HepG2 (cell line): ENCODE results near the gene CNPY1.

ENCODE experiments used
- EP300 ChIP-seq, 3 experiments: sonication (generic) in 1 of 3; formaldehyde crosslinking in 1 of 3; IDR thresholded peaks; 2 replicates each; pipeline versions ENCODE4 v1.5.1 to v1.6.1; 2011 to 2020; ENCODE audit warnings: low read depth in 2 of 3, low read length in 2 of 3, borderline replicate concordance in 1 of 3, improper control_type of control experiment in 1 of 3, mild to moderate bottlenecking in 1 of 3, missing genetic modification reagents in 1 of 3, moderate library complexity in 1 of 3
- GABPA ChIP-seq, 2 experiments: IDR thresholded peaks; 2 replicates each; pipeline ENCODE4 v1.6.1; 2011 to 2016; ENCODE audit warnings: low read depth in 2 of 2, low read length in 1 of 2, missing biosample characterization in 1 of 2, missing genetic modification characterization in 1 of 2
- NFIC ChIP-seq: IDR thresholded peaks from 2 replicates; pipeline ENCODE4 v1.6.1; 2012; ENCODE audit warnings: mild to moderate bottlenecking, low read length, inconsistent platforms
- TF ChIP-seq, protein P1 (sequence below): sonication (generic); formaldehyde crosslinking; IDR thresholded peaks from 2 replicates; pipeline ENCODE4 v1.5.0; 2020; ENCODE audit warnings: mild to moderate bottlenecking, missing genetic modification reagents, moderate library complexity
- TF ChIP-seq, protein P2 (sequence below): sonication (generic); formaldehyde crosslinking; IDR thresholded peaks from 2 replicates; pipeline ENCODE4 v1.8.0; 2022; ENCODE audit warnings: missing genetic modification reagents, mild to moderate bottlenecking, borderline replicate concordance

DNA sequence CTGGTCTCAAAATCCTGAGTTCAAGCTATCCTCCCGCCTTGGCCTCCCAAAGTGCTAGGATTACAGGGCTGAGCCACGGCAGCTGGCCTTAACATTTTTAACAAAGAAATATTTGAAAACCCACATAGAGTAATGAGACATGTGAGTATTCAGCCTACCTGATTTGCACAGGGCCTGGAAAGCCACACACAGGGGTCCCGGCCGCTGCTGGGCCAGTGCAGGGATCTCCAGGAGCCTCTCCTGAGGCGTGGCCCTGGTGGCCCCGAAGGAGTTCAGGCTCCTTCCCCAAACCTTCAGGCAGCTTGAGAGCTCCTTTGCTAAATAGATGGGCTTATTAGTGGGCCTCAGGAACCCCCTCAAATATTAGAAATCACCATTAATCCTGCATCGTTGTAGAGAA is 18.7 kb downstream of the CNPY1 start:
- TF ChIP-seq, protein P1, sequence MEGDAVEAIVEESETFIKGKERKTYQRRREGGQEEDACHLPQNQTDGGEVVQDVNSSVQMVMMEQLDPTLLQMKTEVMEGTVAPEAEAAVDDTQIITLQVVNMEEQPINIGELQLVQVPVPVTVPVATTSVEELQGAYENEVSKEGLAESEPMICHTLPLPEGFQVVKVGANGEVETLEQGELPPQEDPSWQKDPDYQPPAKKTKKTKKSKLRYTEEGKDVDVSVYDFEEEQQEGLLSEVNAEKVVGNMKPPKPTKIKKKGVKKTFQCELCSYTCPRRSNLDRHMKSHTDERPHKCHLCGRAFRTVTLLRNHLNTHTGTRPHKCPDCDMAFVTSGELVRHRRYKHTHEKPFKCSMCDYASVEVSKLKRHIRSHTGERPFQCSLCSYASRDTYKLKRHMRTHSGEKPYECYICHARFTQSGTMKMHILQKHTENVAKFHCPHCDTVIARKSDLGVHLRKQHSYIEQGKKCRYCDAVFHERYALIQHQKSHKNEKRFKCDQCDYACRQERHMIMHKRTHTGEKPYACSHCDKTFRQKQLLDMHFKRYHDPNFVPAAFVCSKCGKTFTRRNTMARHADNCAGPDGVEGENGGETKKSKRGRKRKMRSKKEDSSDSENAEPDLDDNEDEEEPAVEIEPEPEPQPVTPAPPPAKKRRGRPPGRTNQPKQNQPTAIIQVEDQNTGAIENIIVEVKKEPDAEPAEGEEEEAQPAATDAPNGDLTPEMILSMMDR (CRISPR knock-in tag) = no peak
- no peak for TF ChIP-seq EP300 (IDR thresholded peaks at IDR 0.05; ENCODE audit: low read depth in 2 of 2, low read length in 2 of 2)
- no peak for TF ChIP-seq EP300 (CRISPR knock-in tag; IDR thresholded peaks at IDR 0.05; ENCODE audit: borderline replicate concordance)
- TF ChIP-seq GABPA (IDR thresholded peaks at IDR 0.05; ENCODE audit: low read depth, low read length) = no peak
- no peak for TF ChIP-seq GABPA (CRISPR knock-in tag; IDR thresholded peaks at IDR 0.05; ENCODE audit: low read depth)
- no peak for TF ChIP-seq NFIC
- TF ChIP-seq, protein P2, sequence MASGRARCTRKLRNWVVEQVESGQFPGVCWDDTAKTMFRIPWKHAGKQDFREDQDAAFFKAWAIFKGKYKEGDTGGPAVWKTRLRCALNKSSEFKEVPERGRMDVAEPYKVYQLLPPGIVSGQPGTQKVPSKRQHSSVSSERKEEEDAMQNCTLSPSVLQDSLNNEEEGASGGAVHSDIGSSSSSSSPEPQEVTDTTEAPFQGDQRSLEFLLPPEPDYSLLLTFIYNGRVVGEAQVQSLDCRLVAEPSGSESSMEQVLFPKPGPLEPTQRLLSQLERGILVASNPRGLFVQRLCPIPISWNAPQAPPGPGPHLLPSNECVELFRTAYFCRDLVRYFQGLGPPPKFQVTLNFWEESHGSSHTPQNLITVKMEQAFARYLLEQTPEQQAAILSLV = no peak
